ENCODE data around the gene SLC2A13. TPM values are rescaled to one million over a fixed set of nuclear protein-coding genes. Genes with fewer than 3 reads are reported as not detected.

Gene SLC2A13
- total and polyA plus RNA-seq, 2 donors (not counting 3 experiments of a cell fraction or from before 2014, with no cell fraction given), result 1.2 to 4.9 TPM

GRCh38 chr12:39722504-39722903, 383.4 kb downstream of the SLC2A13 start:
- intact Hi-C loops (cut with micrococcal nuclease) (no loop called here), dilution Hi-C loops (cut with MboI; ENCODE audit: extremely low pct_ligation_motif_present, low sequenced_read_pairs) (no loop called here)
- no peak for FAIRE-seq
- TF ChIP-seq, protein P1, sequence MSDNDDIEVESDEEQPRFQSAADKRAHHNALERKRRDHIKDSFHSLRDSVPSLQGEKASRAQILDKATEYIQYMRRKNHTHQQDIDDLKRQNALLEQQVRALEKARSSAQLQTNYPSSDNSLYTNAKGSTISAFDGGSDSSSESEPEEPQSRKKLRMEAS (IDR thresholded peaks at IDR 0.05; ENCODE audit: insufficient read depth, insufficient read length), result no peak
- TF ChIP-seq POLR2A (IDR thresholded peaks at IDR 0.05; ENCODE audit: low read depth, low read length) (no peak), JUN (IDR thresholded peaks at IDR 0.05; ENCODE audit: borderline replicate concordance, insufficient read depth, insufficient read length, low read depth) (no peak), FOS (IDR thresholded peaks at IDR 0.05; ENCODE audit: borderline replicate concordance, insufficient read depth, low read length) (no peak), POLR2AphosphoS5 (IDR thresholded peaks at IDR 0.05; ENCODE audit: insufficient read depth, low read depth, low read length) (no peak), MYC (IDR thresholded peaks at IDR 0.05; ENCODE audit: low read depth, low read length) (no peak), EZH2 (IDR thresholded peaks at IDR 0.05; ENCODE audit: borderline replicate concordance, low read depth, low read length, severe bottlenecking) (no peak), CTCF (IDR thresholded peaks at IDR 0.05; ENCODE audit: extremely low read depth in 1 of 2, insufficient read depth in 1 of 2, low read depth in 1 of 2, low read length in 2 of 2) (no peak), GATA2 (IDR thresholded peaks at IDR 0.05; ENCODE audit: insufficient read depth, insufficient read length, low read depth, low read length) (no peak)
- no peak overlapping the region for H2AFZ ChIP-seq (ENCODE audit: low read depth, low read length)
- H3K4me1 ChIP-seq (ENCODE audit: control insufficient read depth, extremely low read depth, insufficient read depth, low read length), result no peaks in the 10 kb centered on the region
- no peak overlapping the region for H3K4me2 ChIP-seq (ENCODE audit: insufficient read depth, low read length)
- H3K9me1 ChIP-seq (replicated peaks; ENCODE audit: control insufficient read depth, extremely low read depth, insufficient read depth, low read length), result no peaks in the 10 kb centered on the region
- no peaks in the 10 kb centered on the region for H3K79me2 ChIP-seq (ENCODE audit: control insufficient read depth, insufficient read depth, low read length)
- H3K9ac ChIP-seq (replicated peaks; ENCODE audit: extremely low read depth, insufficient read depth, low read length), result no peak overlapping the region
- no peaks in the 10 kb centered on the region for H3K9me3 ChIP-seq (replicated peaks; ENCODE audit: control insufficient read depth, insufficient read depth, low read length)
- DNase-seq (ENCODE audit: low read depth, low spot score), result no peak
- CTCF ChIA-PET, result no interaction called here
- H3K36me3 ChIP-seq (ENCODE audit: control insufficient read depth in 2 of 2, extremely low read depth in 1 of 2, insufficient read depth in 2 of 2, low read length in 2 of 2), result no peaks in the 10 kb centered on the region
- no peaks in the 10 kb centered on the region for H4K20me1 ChIP-seq (replicated peaks; ENCODE audit: control insufficient read depth, extremely low read depth, insufficient read depth, low read length)
- no peak overlapping the region for H3K27ac ChIP-seq (ENCODE audit: insufficient read depth, low read depth, low read length)
- POLR2A ChIA-PET, result no interaction called here
- no peak overlapping the region for H3K4me3 ChIP-seq (replicated peaks in 1 of 3; ENCODE audit: insufficient read depth in 1 of 3, low read depth in 1 of 3, low read length in 3 of 3)
- no peaks in the 10 kb centered on the region for H3K27me3 ChIP-seq (ENCODE audit: control insufficient read depth in 2 of 2, insufficient read depth in 2 of 2, low read length in 2 of 2)
- BruUV-seq (replicated peaks), result no TSS peak
